Pulmonary artery endothelial cell (primary cell): ENCODE results near the gene ACVR1. TPM values are rescaled to one million over a fixed set of nuclear protein-coding genes. Genes with fewer than 3 reads are reported as not detected.
"Not testable (repeated sequence)": the region's sequence is repeated elsewhere in the genome, so short reads cannot be mapped to it uniquely, and the experiment has no call there.

Source experiments
- DNase-seq: peaks from one replicate; pipeline ENCODE4 v3.0.0-alpha.2; 2011; ENCODE audit warnings: low read depth, low spot score
- total RNA-seq: library from RNA; depleted of rRNA; stranded (reverse); fragments of >200 nt; gene quantifications from 2 replicates; pipeline ENCODE4 v1.2.3, GENCODE V29; 2014

ACVR1 gene
- total RNA-seq, 1 donor from 2014 or later: 14.6 TPM

DNA sequence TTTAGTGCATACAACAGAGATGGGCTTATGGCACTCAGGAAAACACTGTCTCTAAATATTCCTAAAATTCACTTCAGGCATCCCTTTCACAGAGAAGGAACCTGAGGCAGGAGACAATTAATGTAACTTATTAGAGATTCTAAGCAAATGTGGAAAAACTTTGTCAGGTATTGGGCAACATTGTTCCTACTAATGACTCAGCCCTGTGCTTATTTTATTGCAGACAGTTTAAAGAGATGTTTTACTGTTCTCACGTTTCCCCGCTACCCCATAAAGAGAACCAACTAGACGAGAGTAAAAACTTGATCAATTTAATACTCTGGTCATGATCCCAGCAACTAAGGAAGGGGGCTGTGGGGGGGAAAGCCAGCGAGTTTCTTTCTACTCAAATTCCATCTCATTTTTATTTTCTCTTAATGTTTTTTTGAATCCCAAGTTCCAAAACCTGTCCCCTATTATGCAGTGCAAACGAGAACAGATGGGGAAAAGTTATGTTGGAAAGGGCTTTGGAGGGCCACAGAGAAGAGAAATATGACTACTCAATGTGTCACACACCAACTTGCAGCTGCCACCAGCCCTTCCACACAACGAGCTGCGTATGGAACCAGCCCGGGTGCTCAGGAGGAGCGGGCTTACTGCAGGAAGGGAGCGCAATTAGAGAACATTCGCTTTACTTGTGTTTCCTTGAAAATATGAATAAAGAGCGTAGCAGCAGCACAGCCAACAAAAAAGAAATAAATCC lies 18.7 kb upstream of the ACVR1 start:
- DNase-seq: no peak

DNA sequence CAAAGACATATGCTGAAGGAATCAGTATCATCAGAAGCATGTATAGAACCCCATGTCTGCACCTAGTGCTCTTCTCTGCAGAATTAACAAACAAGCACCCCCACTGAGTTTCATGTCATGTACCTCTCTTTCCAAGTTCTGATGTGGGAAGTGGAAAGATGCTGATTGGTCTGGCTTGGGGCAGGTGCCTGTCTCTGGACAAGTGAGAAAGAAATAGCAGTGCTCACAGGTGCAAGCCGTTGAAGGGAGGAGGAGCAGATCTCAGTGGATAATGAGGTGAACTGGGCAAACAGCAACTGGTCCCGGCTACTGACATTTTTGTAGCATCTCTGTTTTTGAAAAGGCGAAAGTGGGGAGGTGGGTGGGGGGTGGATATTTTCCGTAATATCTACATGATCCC lies 17.5 kb upstream of the ACVR1 start:
- DNase-seq: no peak

DNA sequence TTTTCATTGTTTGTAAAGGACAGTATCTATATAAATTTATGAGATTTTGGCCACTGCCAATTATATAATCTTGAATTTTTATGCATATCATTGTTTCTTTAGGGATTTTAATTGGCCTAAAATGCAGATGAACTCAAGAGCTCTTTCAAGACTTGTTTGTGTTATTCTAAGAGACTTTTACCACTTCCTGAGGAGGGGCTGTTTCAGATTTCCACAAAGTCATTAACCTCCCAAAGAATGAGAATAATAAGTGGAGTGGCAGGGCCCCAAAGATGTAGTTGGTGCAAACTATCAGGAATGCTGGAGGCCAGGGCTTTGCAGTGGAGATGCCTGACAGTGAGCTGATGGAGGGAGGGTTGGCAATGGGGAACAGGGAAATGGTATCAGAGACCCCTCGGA lies 15.5 kb upstream of the ACVR1 start:
- DNase-seq: no peak

DNA sequence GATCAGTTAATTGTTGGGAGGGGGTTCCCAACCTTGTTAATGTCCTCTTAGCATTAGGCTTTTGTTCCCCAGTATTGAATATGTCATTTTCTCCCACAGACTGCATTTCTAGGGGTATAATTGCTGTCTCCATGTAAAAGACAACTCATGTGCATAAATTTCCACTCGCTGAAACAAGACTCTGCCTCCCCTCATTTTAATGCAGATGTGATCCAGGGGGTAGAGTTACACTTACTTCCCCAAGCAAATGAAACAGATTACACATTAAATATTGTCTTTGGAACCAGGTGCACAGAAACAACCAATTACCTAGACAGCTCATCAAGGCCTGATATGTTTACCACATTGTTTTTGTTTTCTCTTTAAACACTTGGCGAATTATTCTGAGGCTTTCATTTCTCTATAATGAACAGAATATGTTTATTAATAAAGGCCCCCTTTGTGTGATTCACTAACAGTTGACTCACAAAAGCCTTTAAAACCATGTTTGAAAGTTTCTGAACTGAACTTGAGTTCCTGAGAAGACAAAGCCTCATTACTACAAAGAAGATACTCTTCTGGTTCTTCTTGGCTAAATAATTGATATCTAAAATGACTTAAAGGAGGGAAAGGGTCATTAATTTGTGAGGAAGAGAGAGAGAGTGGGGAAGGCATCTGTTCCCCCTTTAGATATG lies 15.0 kb upstream of the ACVR1 start:
- DNase-seq: no peak

DNA sequence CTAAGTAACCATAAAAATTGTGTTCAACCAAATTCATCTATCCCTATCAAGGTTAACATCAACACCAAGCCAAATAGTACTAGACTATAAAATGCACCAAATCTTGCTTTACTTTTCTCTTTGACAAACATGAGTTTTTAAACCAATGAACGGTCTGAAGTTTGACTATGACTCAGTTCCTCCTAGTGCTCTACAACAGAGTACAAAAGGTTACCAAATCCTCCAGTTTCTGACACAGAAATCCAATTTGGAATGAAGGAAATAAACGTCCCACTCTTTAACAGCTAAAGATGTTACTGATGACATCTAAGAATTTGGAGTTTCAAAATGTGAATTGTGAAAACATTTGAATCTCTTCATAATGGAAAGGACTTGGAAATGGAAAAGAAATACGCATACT lies 11.8 kb upstream of the ACVR1 start:
- no peak for DNase-seq

DNA sequence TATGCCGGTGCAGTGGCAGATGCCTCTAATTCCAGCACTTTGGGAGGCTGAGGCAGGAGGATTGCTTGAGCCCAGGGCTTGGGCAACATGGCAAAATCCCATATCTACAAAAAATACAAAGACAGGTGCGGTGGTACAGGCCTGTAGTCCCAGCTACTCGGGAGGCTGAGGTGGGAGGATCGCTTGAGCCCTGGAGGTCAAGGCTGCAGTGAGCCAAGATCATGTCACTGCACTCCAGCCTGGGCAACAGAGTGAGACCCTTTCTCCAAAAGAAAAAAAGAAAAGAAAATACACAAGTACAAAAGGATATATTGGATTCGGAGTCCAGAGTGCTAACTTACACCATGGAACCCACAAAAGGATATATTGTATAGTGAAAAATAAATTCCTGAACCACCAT lies 8.4 kb upstream of the ACVR1 start:
- DNase-seq: not testable (repeated sequence)

DNA sequence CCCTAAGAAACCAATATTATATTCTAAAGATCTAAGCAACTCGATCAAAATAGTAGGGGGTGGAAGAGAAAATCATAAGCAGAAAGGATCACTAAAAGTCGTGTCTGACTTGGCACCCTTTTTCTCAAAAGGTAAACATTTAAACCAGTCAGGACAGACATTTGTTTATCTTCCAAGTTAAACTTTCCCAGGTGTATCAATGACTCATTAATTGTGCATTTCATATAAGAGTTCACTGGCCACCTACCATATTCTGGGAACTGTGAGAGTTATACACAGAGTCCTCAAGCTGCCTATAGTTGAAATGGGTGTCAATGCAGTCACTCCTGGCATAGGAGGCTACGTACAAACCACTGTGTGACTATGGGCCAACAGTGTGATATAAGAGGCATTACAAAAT lies 4.8 kb upstream of the ACVR1 start:
- DNase-seq: no peak

DNA sequence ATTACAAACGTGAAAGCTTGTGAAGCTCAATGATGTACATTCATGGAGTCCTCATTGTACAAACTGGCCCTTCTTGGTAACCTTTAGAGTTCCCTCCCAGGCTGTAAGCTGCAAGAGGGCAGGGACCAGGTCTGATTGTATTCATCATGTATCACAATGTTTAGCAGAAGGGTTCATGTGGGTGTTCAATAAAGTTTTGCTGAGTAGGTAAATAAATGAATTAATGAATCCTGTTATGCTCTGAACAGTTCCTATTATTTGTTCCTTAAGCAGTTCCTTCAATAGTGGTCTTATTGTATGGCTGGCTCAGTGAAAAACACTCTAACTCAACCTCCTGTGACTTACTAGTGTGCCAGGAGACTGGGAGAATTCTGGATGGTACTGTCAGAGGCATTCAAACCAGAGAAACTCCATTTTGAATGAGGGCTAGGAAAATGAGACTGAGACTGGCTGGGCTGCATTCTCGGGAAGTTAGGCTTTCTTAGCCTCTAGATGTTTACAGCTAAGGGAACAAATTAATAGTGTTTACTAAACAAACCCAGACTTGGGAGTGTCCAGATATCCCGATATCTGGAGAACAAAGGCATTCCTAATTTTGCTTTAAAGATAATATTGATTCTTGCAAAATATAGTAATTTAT lies 1.8 kb upstream of the ACVR1 start:
- DNase-seq: no peak

DNA sequence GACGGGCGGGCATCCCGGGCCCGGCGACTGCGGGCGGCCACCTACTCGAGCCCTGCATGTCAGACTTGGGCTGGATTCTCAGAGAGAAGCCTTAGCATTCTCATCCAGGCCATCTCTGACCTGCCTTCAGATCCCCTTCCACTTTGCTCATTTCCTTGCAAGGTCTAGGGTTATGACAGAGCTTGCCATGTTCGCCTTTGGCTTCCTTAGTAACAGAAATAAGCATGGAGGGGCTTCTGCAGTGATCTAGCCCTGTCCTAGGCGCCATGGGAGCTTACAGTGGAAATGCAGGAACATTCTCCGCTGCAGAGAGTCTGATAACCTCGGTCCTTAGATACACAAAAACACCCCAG lies 632 bp upstream of the ACVR1 start:
- DNase-seq: no peak

DNA sequence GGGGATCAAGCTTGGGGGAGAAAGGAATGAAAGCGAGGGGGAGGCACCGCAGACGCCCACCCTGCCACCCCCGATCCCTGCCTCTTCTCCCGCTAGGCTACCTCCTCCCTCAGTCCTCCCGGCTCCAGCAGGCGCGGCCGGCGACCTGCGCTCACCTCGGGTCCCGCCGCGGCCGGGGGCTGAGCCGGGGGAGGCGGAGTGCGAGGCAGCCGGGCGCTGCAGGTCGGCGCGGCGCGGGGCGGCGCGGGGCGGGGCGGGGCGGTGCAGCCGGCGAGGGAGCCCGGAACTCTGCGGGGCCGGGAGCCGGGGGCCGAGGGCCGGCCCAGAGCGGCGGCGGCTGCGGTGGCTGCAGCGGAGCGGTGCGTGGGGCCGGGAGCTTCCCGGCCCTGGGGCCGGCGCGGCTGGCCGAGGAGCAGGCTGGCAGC lies 477 bp downstream of the ACVR1 start:
- no peak for DNase-seq

DNA sequence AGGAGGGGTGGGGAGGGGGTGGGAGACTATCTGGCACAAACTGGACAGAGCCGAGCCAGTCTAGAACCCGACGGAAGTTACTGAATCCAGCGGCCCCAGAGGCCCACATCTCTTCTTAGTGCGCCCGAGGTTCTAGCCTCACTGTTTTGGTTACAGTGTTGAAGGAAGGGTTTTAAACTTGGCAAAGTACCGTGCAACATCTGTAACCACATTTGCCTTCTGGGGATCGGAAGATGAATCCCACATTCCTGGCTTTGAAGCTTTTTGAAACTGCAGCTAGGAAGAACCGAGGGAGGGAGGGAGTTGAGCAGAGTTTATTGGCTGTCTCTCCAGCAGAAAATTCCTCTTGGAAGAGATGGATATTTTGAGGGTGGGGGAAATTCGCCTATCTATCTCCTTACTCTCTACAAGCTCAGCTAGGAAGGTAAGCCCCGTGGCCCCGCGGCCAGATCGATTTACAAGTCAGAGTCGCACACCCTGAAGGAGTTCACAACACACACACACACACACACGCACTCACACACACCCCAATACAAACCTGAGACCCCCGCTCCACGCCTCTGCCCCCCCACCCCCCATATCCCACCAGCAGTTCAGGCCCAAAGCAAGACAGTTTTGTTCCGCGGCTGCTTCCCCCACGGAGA lies 1.0 kb downstream of the ACVR1 start:
- DNase-seq: no peak

DNA sequence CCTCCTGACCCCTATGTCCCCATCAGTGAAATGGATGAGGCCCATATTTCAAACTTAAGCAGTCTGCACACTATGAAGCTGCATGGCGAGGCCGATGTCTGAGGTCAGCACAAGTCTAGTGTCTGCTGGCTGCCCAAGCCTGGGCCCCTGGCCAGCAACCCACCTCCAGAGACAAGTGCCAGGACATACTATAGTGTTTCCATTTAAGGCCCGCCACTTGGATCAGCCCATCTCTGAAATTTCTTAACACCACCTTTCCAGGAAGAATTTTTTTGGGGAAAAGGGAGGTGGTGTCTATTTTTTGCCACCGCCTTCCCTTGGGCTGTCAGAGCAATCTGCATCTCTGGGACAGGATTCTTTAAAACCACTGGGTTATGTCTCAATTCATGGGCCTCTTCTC lies 1.8 kb downstream of the ACVR1 start:
- DNase-seq: no peak

DNA sequence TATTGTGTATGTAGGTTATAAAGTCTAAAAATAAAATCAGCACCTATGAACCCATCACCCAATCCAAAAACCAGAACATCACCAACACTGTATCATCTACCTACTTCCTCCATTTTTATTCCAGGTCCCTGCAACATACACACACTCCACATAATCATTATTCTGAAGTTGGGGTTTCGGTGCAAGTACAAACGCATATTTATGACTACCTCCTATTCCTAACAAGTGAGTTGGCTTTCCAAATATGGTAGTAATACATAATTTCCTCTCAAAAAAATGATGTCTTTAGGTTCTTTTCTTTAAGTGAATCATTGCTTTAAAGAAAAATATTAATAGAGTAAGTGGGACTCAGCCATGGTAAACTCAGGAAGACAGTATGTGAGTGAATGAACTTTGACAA lies 3.3 kb downstream of the ACVR1 start:
- no peak for DNase-seq

DNA sequence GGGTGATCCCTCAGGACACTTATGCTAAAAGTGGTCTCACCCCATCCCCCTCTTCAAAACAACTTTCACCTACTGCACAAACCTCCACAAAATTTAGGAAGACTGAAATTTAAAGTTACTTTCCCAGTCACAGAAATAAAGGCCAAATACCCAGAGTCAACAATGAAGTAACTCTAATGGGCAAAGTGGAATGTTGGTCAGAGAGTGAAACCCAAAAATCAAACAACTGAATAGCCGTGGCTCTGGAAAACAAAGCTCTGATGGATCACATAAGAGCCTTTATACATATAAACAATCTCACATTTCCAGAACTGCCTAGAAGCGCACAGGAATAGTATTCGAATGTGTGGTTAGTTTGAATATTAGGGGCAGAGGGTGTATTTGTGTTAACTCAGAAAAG lies 4.7 kb downstream of the ACVR1 start:
- DNase-seq: no peak

DNA sequence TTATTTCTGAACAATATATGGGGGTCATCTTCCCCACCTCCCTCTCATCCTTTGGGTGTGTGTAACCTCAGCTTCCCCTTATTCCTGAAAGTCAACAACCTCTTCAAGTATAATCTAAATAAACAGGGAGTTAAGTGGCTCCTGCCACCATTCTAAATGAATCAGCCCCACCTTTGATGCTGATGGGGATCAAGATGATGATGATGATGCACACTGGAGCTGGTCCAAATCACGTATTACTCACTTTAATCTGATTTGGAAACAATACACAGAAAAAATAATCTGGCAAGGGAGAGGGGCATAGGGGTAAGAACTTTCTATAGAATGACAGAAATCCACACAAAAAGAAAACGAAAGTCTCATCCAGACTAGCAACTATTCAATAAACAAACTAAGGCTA lies 7.1 kb downstream of the ACVR1 start:
- no peak for DNase-seq

DNA sequence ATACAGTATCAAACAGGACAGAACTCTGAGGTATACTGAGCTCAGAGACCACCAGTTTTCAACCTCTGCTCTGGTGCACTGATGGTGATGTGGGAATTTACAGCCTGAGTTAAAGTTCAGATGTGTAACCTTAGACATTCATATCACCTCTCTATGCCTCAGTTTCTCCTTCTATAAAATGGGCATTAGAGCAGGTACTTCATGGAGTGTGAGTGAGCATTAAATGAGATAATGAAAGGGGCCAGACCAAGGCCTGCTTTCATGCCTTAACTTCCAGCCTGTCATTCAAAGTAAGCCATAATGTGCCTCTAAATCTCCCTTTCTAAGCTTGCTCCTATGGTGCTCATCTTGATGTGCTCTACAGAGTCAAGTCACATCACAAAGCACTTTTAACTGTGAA lies 8.4 kb downstream of the ACVR1 start:
- DNase-seq: no peak

DNA sequence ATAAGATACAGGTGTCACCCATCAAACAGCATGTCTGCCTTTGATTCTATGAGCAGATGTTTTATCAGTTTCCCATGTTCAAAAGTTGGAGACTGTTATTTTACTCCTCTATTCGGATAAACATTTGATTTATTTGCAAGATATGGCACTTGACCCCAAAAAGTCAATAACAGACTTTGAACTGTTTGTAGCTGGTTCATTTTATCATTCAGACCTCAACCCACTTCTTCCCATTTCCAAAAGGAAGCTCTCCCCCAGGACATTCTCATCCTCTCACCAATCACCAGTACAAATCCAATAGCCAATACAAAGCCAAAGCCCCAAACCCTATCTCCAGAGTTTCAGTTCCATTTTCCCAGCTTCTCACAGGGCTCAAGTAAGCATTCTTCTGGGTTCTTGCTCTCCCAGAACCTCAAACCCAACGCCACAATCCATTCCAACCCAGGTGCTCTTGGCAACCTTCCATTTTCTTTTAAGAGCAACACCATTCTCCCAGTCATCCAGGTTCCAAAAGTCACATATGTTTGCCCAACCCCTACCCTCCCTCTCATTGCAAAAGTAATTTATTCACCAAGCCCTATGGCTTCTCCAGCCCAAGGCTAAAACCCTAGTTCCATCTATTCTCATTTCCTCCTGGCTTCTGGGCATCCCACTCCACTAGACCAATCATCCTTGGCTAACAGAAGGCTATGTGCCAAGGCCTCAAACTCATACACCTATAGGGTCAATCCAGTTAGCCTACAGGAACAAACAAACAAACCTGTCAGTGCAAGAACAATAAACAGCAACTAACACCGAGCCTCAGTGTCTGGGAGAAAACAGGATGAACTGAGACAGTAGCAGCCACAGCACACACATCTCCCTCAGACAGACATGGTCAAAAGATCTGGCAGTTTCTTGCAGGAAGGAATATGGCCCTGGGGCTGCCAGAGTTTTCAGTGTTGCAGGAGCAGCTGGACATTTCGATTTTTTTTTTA lies 9.2 kb downstream of the ACVR1 start:
- no peak for DNase-seq

DNA sequence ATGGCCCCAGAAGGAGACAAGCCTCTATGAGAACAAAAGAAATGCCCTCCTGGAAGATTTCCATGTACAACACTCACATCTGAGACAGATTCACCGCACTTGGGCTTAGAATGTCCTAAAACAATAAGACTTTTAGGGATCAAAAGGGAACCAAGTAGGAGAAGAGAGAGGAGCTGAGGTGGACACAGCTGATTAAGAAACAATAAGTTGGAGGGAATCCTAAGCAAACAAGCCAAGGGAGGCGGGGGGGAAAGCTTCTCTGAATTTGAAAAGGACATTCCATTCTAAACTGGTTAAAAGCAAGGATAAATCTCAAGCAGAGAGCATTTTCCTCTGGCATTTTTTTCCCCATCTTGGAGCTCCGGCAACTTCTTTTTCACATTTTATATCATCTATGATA lies 9.9 kb downstream of the ACVR1 start:
- peak; percentile 32 for DNase-seq

DNA sequence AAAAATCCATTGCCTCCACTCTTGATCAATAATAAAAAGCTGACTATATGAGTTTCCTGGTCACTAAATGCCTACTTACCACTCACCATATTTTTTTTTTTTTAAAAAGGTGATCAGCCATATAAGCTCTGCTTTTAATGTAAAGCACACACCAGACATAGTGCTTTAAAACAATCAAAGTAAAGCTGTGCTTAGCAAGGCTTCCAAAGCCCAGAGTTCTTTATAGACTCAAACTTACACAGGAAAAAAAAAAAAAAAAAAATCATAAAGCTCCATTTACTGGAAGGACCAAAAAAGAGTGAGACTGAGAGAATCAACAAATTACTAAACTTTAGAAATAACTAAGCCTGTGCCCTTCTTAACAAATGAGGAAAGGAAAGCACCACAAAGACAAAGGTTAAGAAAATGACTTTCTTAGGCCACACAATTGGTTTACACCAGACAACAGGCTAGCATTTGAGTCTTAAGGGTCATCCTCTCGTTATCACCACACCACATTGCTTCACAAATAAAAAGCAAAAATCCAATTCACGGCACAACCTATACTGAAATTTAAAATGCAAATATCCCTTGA lies 11.2 kb downstream of the ACVR1 start:
- no peak for DNase-seq

DNA sequence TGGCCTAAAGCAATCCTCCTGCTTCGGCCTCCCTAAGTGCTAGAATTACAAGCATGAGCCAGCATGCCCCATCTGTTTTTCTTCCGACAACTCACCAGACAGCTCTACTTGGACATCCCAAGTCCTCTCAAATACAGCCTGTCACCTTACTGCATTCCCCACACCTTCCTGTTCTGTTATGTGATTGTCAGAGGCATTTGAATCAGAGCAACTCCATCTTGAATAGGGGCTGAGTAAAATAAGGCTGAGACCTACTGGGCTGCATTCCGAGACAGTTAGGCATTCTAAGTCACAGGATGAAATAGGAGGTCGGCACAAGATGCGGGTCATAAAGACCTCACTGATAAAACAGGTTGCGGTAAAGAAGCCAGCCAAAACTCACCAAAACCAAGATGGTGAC lies 17.3 kb downstream of the ACVR1 start:
- no peak for DNase-seq

DNA sequence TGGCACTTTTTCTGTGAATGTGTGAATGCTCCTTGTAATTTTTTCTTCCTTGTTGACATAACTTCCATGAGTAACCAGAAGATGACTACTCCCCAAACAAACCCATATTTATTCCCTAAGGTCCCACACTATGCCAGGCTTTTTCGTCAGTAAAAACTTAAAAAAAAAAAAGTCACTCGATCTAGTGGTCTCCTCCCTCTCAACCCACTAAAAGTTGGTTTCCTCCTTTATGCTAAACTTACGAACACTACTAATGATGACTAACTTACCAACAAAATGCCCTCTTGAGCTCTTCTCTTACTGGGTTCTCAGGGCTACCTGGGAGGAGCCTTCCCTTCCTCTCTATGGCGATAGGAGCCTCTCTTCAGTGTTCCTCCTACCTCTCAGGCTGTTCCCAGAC lies 18.2 kb downstream of the ACVR1 start:
- DNase-seq: no peak
